K562 (cell line): ENCODE results near the gene ATP5PD. TPM values are rescaled to one million over a fixed set of nuclear protein-coding genes. Genes with fewer than 3 reads are reported as not detected.

Experiments
- BHLHE40 ChIP-seq: IDR thresholded peaks from 2 replicates; pipeline ENCODE4 v1.6.1; 2011; ENCODE audit warnings: low read length, improper control_type of control experiment
- CCAR2 ChIP-seq: fragments of 200-400 bp; formaldehyde crosslinking; IDR thresholded peaks from 2 replicates; pipeline ENCODE4 v1.6.1; 2017; ENCODE audit warnings: mild to moderate bottlenecking, low read depth, low read length
- CHCHD3 ChIP-seq: fragments of 250-450 bp; sonication (Bioruptor Pico); IDR thresholded peaks from 2 replicates; pipeline ENCODE4 v2.1.2; 2022; ENCODE audit warnings: mild to moderate bottlenecking
- CREBBP ChIP-seq: IDR thresholded peaks from one replicate; pipeline ENCODE4 v1.6.1; 2012; ENCODE audit warnings: low read depth, mild to moderate bottlenecking, control low read depth, inconsistent platforms, low read length
- JUNB ChIP-seq: fragments of 450-650 bp; formaldehyde crosslinking; conservative IDR thresholded peaks from 2 replicates; pipeline ENCODE4 v1.4.0; 2020; ENCODE audit warnings: mild to moderate bottlenecking
- PML ChIP-seq: IDR thresholded peaks from 2 replicates; pipeline ENCODE4 v1.6.1; 2012; ENCODE audit warnings: low read length, inconsistent platforms
- POLR2AphosphoS5 ChIP-seq: IDR thresholded peaks from 2 replicates; pipeline ENCODE4 v1.6.1; 2011; ENCODE audit warnings: mild to moderate bottlenecking, low read depth, low read length, moderate library complexity; ENCODE audit not compliant: control insufficient read depth, insufficient read depth
- PRMT5 ChIP-seq: sonication (generic); formaldehyde crosslinking; IDR thresholded peaks from 2 replicates; pipeline ENCODE4 v1.5.0; 2020; ENCODE audit warnings: missing genetic modification reagents
- RBM14 ChIP-seq: fragments of 200-400 bp; formaldehyde crosslinking; IDR thresholded peaks from 2 replicates; pipeline ENCODE4 v1.6.1; 2018; ENCODE audit warnings: low read depth, mild to moderate bottlenecking, low read length, moderate library complexity, borderline replicate concordance; ENCODE audit not compliant: insufficient read depth
- RCOR1 ChIP-seq, 2 experiments: IDR thresholded peaks; 2 replicates each; pipeline ENCODE4 v1.6.1; 2012; ENCODE audit warnings: low read depth in 2 of 2, low read length in 2 of 2, borderline replicate concordance in 1 of 2, improper control_type of control experiment in 1 of 2
- THRAP3 ChIP-seq: fragments of 450-650 bp; IDR thresholded peaks from 2 replicates; pipeline ENCODE4 v1.6.1; 2016; ENCODE audit warnings: mild to moderate bottlenecking, inconsistent platforms, borderline replicate concordance
- ZKSCAN3 ChIP-seq: fragments of 250-450 bp; sonication (Bioruptor Pico); IDR thresholded peaks from 2 replicates; pipeline ENCODE4 v1.4.0; 2020
- ZNF212 ChIP-seq: fragments of 450-650 bp; formaldehyde crosslinking; IDR thresholded peaks from 2 replicates; pipeline ENCODE4 v1.4.0; 2020; ENCODE audit warnings: mild to moderate bottlenecking
- polyA plus RNA-seq, 8 experiments: library from polyadenylated mRNA; depleted of rRNA in 4 of 8; stranded (reverse) in 5 of 8; unstranded in 3 of 8; fragments of >200 nt; fragmentation: Nextera tagmentation in 2 of 8; fragmentation: Illumina TruSeq in 1 of 8; extraction: Ambion mirVana in 2 of 8; extraction: Trizol in 1 of 8; gene quantifications; 2 replicates each; pipeline versions ENCODE4 v1.2.1 to v1.2.3, GENCODE V29; 2011 to 2014; ENCODE audit warnings: inconsistent platforms in 1 of 8, missing spikeins in 1 of 8
- total RNA-seq, 7 experiments: library from RNA; depleted of rRNA in 6 of 7; stranded (reverse); fragments of >200 nt in 6 of 7; fragmentation: Illumina TruSeq in 2 of 7; extraction: Trizol in 2 of 7; gene quantifications; 2 replicates each; pipeline versions ENCODE4 v1.2.1 to v1.2.3, GENCODE V29; 2011 to 2021; ENCODE audit warnings: low replicate concordance in 1 of 7
- TF ChIP-seq, protein P1 (sequence below), 2 experiments: fragments of 200-800 bp in 1 of 2; sonication (Bioruptor generic) in 1 of 2; sonication (generic) in 1 of 2; formaldehyde crosslinking in 1 of 2; IDR thresholded peaks in 1 of 2; conservative IDR thresholded peaks in 1 of 2; 2 replicates each; pipeline versions ENCODE4 v1.5.0 to v1.6.1; 2016 to 2020; ENCODE audit warnings: missing compliant biosample characterization in 1 of 2, missing genetic modification characterization in 1 of 2, missing genetic modification reagents in 1 of 2
- TF ChIP-seq, protein P2 (sequence below): fragments of 450-650 bp; conservative IDR thresholded peaks from 2 replicates; pipeline ENCODE4 v1.6.1; 2016; ENCODE audit warnings: missing genetic modification characterization, low read depth, mild to moderate bottlenecking, control low read depth, missing compliant biosample characterization
- TF ChIP-seq, protein P3 (sequence below): fragments of 150-350 bp; conservative IDR thresholded peaks from 2 replicates; pipeline ENCODE4 v1.6.1; 2014; ENCODE audit warnings: low read length
- TF ChIP-seq, protein P4 (sequence below), 2 experiments: fragments of 450-650 bp; conservative IDR thresholded peaks; 2 replicates each; pipeline ENCODE4 v1.6.1; 2017; ENCODE audit warnings: mild to moderate bottlenecking in 2 of 2, moderate library complexity in 2 of 2
- TF ChIP-seq, protein P5 (sequence below), 2 experiments: fragments of 450-650 bp in 1 of 2; sonication (generic) in 1 of 2; formaldehyde crosslinking in 1 of 2; IDR thresholded peaks in 1 of 2; conservative IDR thresholded peaks in 1 of 2; 2 replicates each; pipeline versions ENCODE4 v1.6.1 to v1.8.1; 2016 to 2023; ENCODE audit warnings: mild to moderate bottlenecking in 2 of 2, moderate library complexity in 2 of 2, inconsistent platforms in 1 of 2, missing genetic modification reagents in 1 of 2

The ATP5PD gene
- total and polyA plus RNA-seq, 9 of the 15 experiments (the other 6 are each of a cell fraction or from before 2014, with no cell fraction given): 271 to 828 (median 432) TPM

DNA sequence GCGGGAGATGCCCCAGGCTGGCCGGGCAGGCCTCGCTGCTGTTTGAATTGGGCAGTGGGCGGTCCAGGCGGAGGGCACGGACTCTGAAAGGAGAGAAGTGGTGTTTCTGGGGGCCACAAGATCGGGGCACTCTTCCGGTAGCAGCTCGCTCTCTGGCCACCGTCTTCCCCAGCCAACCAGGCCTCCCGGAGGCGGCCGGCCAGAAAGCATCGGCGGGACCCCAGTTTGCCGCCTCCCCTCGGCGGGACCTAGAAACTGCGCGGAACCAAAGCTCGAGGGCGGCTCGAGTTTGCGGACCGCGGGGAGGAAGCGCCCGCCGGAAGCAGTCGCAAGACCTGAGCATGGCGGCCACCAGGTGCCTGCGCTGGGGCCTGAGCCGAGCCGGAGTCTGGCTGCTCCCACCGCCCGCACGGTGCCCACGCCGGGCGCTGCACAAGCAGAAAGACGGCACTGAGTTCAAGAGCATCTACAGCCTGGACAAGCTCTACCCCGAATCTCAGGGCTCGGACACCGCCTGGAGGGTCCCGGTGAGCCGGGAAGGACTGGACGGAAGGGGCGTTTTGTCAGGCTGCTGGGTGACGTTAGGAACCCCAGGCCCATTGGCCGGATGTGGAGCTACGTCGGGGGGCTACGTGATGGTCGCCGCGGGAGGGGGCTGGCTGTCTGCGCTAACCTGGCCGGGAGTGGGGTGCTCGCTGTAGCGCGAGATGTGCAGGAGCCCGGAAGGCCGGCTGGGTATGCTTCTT is 34.2 kb downstream of the ATP5PD start, which contains the start of gene MRPL58 (continued):
- TF ChIP-seq RCOR1 (IDR thresholded peaks at IDR 0.05; ENCODE audit: borderline replicate concordance in 1 of 2, low read depth in 2 of 2, low read length in 2 of 2) (peak; percentile 6 to 73; a peak in 1 of 4 replicates), ZNF212 (CRISPR knock-in tag) (no peak), POLR2AphosphoS5 (peak; percentile 87), PML (peak; percentile 80), PRMT5 (no peak), CHCHD3 (CRISPR knock-in tag) (no peak), BHLHE40 (no peak), JUNB (CRISPR knock-in tag) (no peak), CREBBP (no peak), RBM14 (0 out of 2 replicates have a peak, but pooled peaks have one; percentile 43), CCAR2 (no peak), ZKSCAN3 (CRISPR knock-in tag) (no peak), THRAP3 (no peak)
- TF ChIP-seq, protein P1, sequence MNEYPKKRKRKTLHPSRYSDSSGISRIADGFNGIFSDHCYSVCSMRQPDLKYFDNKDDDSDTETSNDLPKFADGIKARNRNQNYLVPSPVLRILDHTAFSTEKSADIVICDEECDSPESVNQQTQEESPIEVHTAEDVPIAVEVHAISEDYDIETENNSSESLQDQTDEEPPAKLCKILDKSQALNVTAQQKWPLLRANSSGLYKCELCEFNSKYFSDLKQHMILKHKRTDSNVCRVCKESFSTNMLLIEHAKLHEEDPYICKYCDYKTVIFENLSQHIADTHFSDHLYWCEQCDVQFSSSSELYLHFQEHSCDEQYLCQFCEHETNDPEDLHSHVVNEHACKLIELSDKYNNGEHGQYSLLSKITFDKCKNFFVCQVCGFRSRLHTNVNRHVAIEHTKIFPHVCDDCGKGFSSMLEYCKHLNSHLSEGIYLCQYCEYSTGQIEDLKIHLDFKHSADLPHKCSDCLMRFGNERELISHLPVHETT (CRISPR knock-in tag; conservative IDR thresholded peaks at IDR 0.05 in 1 of 2, IDR thresholded peaks at IDR 0.05 in 1 of 2): peak in 1 of 2 experiments; percentile 49; a peak in 1 of 4 replicates
- TF ChIP-seq, protein P2, sequence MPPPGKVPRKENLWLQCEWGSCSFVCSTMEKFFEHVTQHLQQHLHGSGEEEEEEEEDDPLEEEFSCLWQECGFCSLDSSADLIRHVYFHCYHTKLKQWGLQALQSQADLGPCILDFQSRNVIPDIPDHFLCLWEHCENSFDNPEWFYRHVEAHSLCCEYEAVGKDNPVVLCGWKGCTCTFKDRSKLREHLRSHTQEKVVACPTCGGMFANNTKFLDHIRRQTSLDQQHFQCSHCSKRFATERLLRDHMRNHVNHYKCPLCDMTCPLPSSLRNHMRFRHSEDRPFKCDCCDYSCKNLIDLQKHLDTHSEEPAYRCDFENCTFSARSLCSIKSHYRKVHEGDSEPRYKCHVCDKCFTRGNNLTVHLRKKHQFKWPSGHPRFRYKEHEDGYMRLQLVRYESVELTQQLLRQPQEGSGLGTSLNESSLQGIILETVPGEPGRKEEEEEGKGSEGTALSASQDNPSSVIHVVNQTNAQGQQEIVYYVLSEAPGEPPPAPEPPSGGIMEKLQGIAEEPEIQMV (tag): no peak; the same call in 1 of the 2 replicates
- TF ChIP-seq, protein P3, sequence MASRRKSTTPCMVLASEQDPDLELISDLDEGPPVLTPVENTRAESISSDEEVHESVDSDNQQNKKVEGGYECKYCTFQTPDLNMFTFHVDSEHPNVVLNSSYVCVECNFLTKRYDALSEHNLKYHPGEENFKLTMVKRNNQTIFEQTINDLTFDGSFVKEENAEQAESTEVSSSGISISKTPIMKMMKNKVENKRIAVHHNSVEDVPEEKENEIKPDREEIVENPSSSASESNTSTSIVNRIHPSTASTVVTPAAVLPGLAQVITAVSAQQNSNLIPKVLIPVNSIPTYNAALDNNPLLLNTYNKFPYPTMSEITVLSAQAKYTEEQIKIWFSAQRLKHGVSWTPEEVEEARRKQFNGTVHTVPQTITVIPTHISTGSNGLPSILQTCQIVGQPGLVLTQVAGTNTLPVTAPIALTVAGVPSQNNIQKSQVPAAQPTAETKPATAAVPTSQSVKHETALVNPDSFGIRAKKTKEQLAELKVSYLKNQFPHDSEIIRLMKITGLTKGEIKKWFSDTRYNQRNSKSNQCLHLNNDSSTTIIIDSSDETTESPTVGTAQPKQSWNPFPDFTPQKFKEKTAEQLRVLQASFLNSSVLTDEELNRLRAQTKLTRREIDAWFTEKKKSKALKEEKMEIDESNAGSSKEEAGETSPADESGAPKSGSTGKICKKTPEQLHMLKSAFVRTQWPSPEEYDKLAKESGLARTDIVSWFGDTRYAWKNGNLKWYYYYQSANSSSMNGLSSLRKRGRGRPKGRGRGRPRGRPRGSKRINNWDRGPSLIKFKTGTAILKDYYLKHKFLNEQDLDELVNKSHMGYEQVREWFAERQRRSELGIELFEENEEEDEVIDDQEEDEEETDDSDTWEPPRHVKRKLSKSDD: no peak
- TF ChIP-seq, protein P4, sequence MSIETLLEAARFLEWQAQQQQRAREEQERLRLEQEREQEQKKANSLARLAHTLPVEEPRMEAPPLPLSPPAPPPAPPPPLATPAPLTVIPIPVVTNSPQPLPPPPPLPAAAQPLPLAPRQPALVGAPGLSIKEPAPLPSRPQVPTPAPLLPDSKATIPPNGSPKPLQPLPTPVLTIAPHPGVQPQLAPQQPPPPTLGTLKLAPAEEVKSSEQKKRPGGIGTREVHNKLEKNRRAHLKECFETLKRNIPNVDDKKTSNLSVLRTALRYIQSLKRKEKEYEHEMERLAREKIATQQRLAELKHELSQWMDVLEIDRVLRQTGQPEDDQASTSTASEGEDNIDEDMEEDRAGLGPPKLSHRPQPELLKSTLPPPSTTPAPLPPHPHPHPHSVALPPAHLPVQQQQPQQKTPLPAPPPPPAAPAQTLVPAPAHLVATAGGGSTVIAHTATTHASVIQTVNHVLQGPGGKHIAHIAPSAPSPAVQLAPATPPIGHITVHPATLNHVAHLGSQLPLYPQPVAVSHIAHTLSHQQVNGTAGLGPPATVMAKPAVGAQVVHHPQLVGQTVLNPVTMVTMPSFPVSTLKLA (conservative IDR thresholded peaks at IDR 0.05): peak; percentile 55 to 81
- TF ChIP-seq, protein P5, sequence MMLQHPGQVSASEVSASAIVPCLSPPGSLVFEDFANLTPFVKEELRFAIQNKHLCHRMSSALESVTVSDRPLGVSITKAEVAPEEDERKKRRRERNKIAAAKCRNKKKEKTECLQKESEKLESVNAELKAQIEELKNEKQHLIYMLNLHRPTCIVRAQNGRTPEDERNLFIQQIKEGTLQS (IDR thresholded peaks at IDR 0.05): no peak
- TF ChIP-seq, protein P5 (CRISPR knock-in tag; conservative IDR thresholded peaks at IDR 0.05): no peak; the same call in 1 of the 2 replicates
